Thyroid gland (tissue), 4 donors: ENCODE data around the gene TSC22D1.

Experiments used
- CTCF ChIP-seq, 6 experiments: fragments of 200-600 bp in 3 of 6; fragments of 450-650 bp in 3 of 6; sonication (generic) in 3 of 6; IDR thresholded peaks; one replicate each; pipeline ENCODE4 v1.5.1; 2016 to 2019; ENCODE audit warnings: antibody characterized with exemption in 6 of 6, mild to moderate bottlenecking in 2 of 6, inconsistent platforms in 1 of 6, moderate library complexity in 1 of 6
- POLR2A ChIP-seq, 2 donors: fragments of 450-650 bp; IDR thresholded peaks; one replicate each; pipeline ENCODE4 v1.6.1; 2017; ENCODE audit warnings: antibody characterized with exemption in 2 of 2, mild to moderate bottlenecking in 2 of 2, moderate library complexity in 1 of 2

- TF ChIP-seq CTCF (IDR thresholded peaks at IDR 0.05): no peak
- TF ChIP-seq POLR2A (IDR thresholded peaks at IDR 0.05): no peak
Measured at GRCh38 chr13:44432650-44433049, 143.5 kb downstream of the TSC22D1 start.
